Measurements from ENCODE around the gene DEPDC4. TPM values are rescaled to one million over a fixed set of nuclear protein-coding genes. Genes with fewer than 3 reads are reported as not detected.
"Not testable (repeated sequence)": the region's sequence is repeated elsewhere in the genome, so short reads cannot be mapped to it uniquely, and the experiment has no call there.

Gene DEPDC4
- total and polyA plus RNA-seq, 11 donors, result 0.33 to 1.3 (median 0.60) TPM; not detected in 3

DNA sequence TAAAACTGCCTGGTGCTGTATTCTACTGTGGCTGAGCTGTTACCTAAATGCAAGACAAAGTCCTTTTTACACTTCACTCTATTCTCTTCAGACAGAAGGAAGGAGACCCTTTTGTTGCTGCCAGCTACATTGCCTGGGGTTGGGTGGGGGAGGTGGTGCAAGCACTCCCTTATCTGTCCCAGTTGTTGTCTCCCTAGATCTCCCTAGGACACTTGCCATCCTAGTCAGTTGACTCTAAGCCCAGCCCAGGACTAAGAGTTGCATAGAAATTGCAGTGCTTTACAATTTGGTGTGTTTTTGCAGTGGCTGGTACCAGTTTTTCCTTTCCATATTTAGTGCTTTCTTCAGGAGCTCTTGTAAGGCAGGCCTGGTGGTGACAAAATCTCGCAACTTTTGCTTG is 35.2 kb upstream of the DEPDC4 start:
- DNase-seq, result no peak
- Histone ChIP-seq H3K4me1 (no peaks in the 10 kb centered on the region), H3K27ac (no peak overlapping the region), H3K4me3 (no peak overlapping the region), H3K36me3 (peaks cover 0 to 83% (median 52%) of the 10 kb centered on the region in 9 donors), H3K9me3 (peaks cover 0 to 16% (median 0%) of the 10 kb centered on the region in 12 donors), H3K27me3 (no peaks in the 10 kb centered on the region)
- WGBS, 4 donors, result 93 to 100% (median 97%) methylated on average over 1 of the region's 1 CpG
- TF ChIP-seq POLR2A (IDR thresholded peaks at IDR 0.05), result no peak
- no peak for TF ChIP-seq CTCF (IDR thresholded peaks at IDR 0.05)
- no peak for ATAC-seq
- intact Hi-C loops (cut with DNase I), result no loop called here

- intact Hi-C loops (cut with DNase I), result no loop called here
- Histone ChIP-seq H3K36me3 (peaks cover 0 to 75% (median 59%) of the 10 kb centered on the region in 9 donors), H3K27me3 (no peaks in the 10 kb centered on the region), H3K4me3 (no peak overlapping the region), H3K27ac (no peak overlapping the region), H3K4me1 (no peaks in the 10 kb centered on the region), H3K9me3 (peaks cover 0 to 7% (median 0%) of the 10 kb centered on the region in 12 donors)
- WGBS, 4 donors, result 64 to 77% (median 70%) methylated on average over 4 of the region's 4 CpGs
- DNase-seq (no peak), ATAC-seq (no peak)
- no peak for TF ChIP-seq CTCF (IDR thresholded peaks at IDR 0.05)
Observed at GRCh38 chr12:100295764-100296555, 29.1 kb upstream of the DEPDC4 start.

GRCh38 chr12:100294366-100294765 is 27.5 kb upstream of the DEPDC4 start:
- H3K9me3 ChIP-seq; H3K27me3 ChIP-seq; intact Hi-C loops (cut with DNase I); DNase-seq; H3K4me1 ChIP-seq; H3K4me3 ChIP-seq; ATAC-seq; H3K27ac ChIP-seq: not testable (repeated sequence)
- peaks cover 0 to 69% (median 52%) of the 10 kb centered on the region in 9 donors for H3K36me3 ChIP-seq
- WGBS, 4 donors, result 94 to 97% methylated on average over 11 to 22 of the region's 24 CpGs; no CpG with 5 or more reads in 2 of the 4 donors

GRCh38 chr12:100293017-100293416 is 26.1 kb upstream of the DEPDC4 start:
- no peak for TF ChIP-seq POLR2A (IDR thresholded peaks at IDR 0.05)
- TF ChIP-seq CTCF (IDR thresholded peaks at IDR 0.05), result no peak
- WGBS, 4 donors, result 93 to 97% (median 95%) methylated on average over 1 of the region's 1 CpG

More at GRCh38 chr12:100293017-100293416, 26.1 kb upstream of the DEPDC4 start:
- ATAC-seq (no peak), DNase-seq (no peak)
- no peaks in the 10 kb centered on the region for H3K4me1 ChIP-seq
- peaks cover 0 to 59% (median 38%) of the 10 kb centered on the region in 9 donors for H3K36me3 ChIP-seq
- no peaks in the 10 kb centered on the region for H3K27me3 ChIP-seq
- no peaks in the 10 kb centered on the region for H3K9me3 ChIP-seq
- H3K4me3 ChIP-seq, result no peak overlapping the region
- H3K27ac ChIP-seq, result no peak overlapping the region
- intact Hi-C loops (cut with DNase I), result no loop called here
